CD4-positive, CD25-positive, alpha-beta regulatory T cell (primary cell): ENCODE data around the gene PKP4. TPM values are rescaled to one million over a fixed set of nuclear protein-coding genes. Genes with fewer than 3 reads are reported as not detected.

ENCODE experiments used
- ATAC-seq, 2 donors: fragments of 150-1000 bp; cut with Tn5 transposase; one replicate each; pipeline ENCODE4 v1.10.0; 2021; ENCODE audit warnings: low read depth in 2 of 2, moderate number of reproducible peaks in 2 of 2, moderate library complexity in 1 of 2
- DNase-seq, 3 donors: peaks; one replicate each; pipeline versions ENCODE4 v3.0.0 to v3.0.0-alpha.2; 2012 to 2022; ENCODE audit warnings: mixed read lengths in 1 of 3
- H3K27ac ChIP-seq: one replicate; pipeline ENCODE4 v1.7.0; 2013; ENCODE audit warnings: mild to moderate bottlenecking, low read length; ENCODE audit not compliant: insufficient read depth, poor library complexity, severe bottlenecking
- H3K27me3 ChIP-seq: one replicate; pipeline ENCODE4 v1.7.0; 2013; ENCODE audit warnings: low read length; ENCODE audit not compliant: control insufficient read depth, insufficient read depth
- H3K36me3 ChIP-seq: one replicate; pipeline ENCODE4 v1.7.0; 2013; ENCODE audit warnings: mild to moderate bottlenecking, low read length, moderate library complexity; ENCODE audit not compliant: control insufficient read depth, insufficient read depth
- H3K4me1 ChIP-seq: 2 replicates; pipeline ENCODE4 v1.7.0; 2013; ENCODE audit warnings: mild to moderate bottlenecking, low read length; ENCODE audit not compliant: insufficient read depth, control insufficient read depth, poor library complexity, severe bottlenecking
- H3K4me3 ChIP-seq: one replicate; pipeline ENCODE4 v1.7.0; 2013; ENCODE audit warnings: low read depth, mild to moderate bottlenecking, low read length, moderate library complexity
- H3K9me3 ChIP-seq, 2 experiments: 1 replicate in 1 of 2; 2 replicates in 1 of 2; pipeline ENCODE4 v1.7.0; 2013; ENCODE audit warnings: low read length in 2 of 2, mild to moderate bottlenecking in 1 of 2, moderate library complexity in 1 of 2; ENCODE audit not compliant: control insufficient read depth in 2 of 2
- H3K27ac Mint-ChIP-seq, 3 donors: one replicate each; pipeline ENCODE4 v1.8.0; 2020 to 2022; ENCODE audit warnings: mild to moderate bottlenecking in 3 of 3, mixed read lengths in 3 of 3, moderate library complexity in 2 of 3
- H3K27me3 Mint-ChIP-seq: one replicate; pipeline ENCODE4 v1.8.0; 2022; ENCODE audit warnings: mild to moderate bottlenecking, mixed read lengths
- H3K36me3 Mint-ChIP-seq: one replicate; pipeline ENCODE4 v1.8.0; 2020; ENCODE audit warnings: mixed read lengths
- H3K4me1 Mint-ChIP-seq, 4 donors: one replicate each; pipeline ENCODE4 v1.8.0; 2020 to 2022; ENCODE audit warnings: mixed read lengths in 4 of 4, mild to moderate bottlenecking in 1 of 4
- H3K4me3 Mint-ChIP-seq, 4 donors: one replicate each; pipeline ENCODE4 v1.8.0; 2020 to 2022; ENCODE audit warnings: mild to moderate bottlenecking in 4 of 4, mixed read lengths in 4 of 4, moderate library complexity in 3 of 4
- H3K9me3 Mint-ChIP-seq, 7 donors: one replicate each; pipeline ENCODE4 v1.8.0; 2020 to 2022; ENCODE audit warnings: mixed read lengths in 7 of 7, mild to moderate bottlenecking in 3 of 7, moderate library complexity in 2 of 7
- polyA plus RNA-seq, 4 donors: library from polyadenylated mRNA; unstranded; fragments of 300-500 nt; fragmentation: Illumina TruSeq; gene quantifications; one replicate each; pipeline ENCODE4 v1.2.3, GENCODE V29; 2021
- total RNA-seq: library from RNA; stranded (reverse); gene quantifications from one replicate; pipeline ENCODE4 v1.2.3, GENCODE V29; 2022

Gene PKP4
- total and polyA plus RNA-seq, 5 donors from 2014 or later, result 1.9 to 21.9 (median 4.5) TPM

- ATAC-seq (no peak), DNase-seq (no peak)
- Mint-ChIP-seq H3K36me3 (peaks cover 6% of the 10 kb centered on the region), H3K27me3 (no peaks in the 10 kb centered on the region), H3K4me3 (no peak overlapping the region), H3K27ac (no peak overlapping the region), H3K9me3 (peaks cover 0 to 5% (median 0%) of the 10 kb centered on the region in 7 donors), H3K4me1 (peaks cover 12 to 32% (median 28%) of the 10 kb centered on the region in 4 donors)
- H3K27ac ChIP-seq, result no peak overlapping the region
- H3K27me3 ChIP-seq, result no peaks in the 10 kb centered on the region
- no peaks in the 10 kb centered on the region for H3K36me3 ChIP-seq
- no peak overlapping the region for H3K4me3 ChIP-seq
- peaks cover 2% of the 10 kb centered on the region for H3K4me1 ChIP-seq
- H3K9me3 ChIP-seq, result no peaks in the 10 kb centered on the region
Observed at GRCh38 chr2:158484892-158485556, 28.3 kb downstream of the PKP4 start.

- DNase-seq (no peak), ATAC-seq (no peak)
- peaks cover 0 to 5% (median 0%) of the 10 kb centered on the region in 7 donors for H3K9me3 Mint-ChIP-seq
- H3K36me3 Mint-ChIP-seq, result peaks cover 6% of the 10 kb centered on the region
- H3K27ac Mint-ChIP-seq, result no peak overlapping the region
- no peaks in the 10 kb centered on the region for H3K27me3 Mint-ChIP-seq
- no peaks in the 10 kb centered on the region for H3K27me3 ChIP-seq
- H3K4me3 Mint-ChIP-seq, result no peak overlapping the region
- H3K36me3 ChIP-seq, result no peaks in the 10 kb centered on the region
- peaks cover 12 to 32% (median 28%) of the 10 kb centered on the region in 4 donors for H3K4me1 Mint-ChIP-seq
- H3K4me3 ChIP-seq, result no peak overlapping the region
- no peaks in the 10 kb centered on the region for H3K9me3 ChIP-seq
- no peak overlapping the region for H3K27ac ChIP-seq
- H3K4me1 ChIP-seq, result peaks cover 2% of the 10 kb centered on the region
Observed at GRCh38 chr2:158486150-158486969, 29.6 kb downstream of the PKP4 start.

GRCh38 chr2:158486970-158487325, 30.2 kb downstream of the PKP4 start:
- Mint-ChIP-seq H3K27me3 (no peaks in the 10 kb centered on the region), H3K4me1 (peaks cover 12 to 32% (median 28%) of the 10 kb centered on the region in 4 donors), H3K36me3 (peaks cover 6% of the 10 kb centered on the region), H3K27ac (no peak overlapping the region), H3K9me3 (peaks cover 0 to 5% (median 0%) of the 10 kb centered on the region in 7 donors), H3K4me3 (no peak overlapping the region)
- H3K4me1 ChIP-seq, result peaks cover 2% of the 10 kb centered on the region
- no peaks in the 10 kb centered on the region for H3K27me3 ChIP-seq
- ATAC-seq (no peak), DNase-seq (no peak)
- H3K27ac ChIP-seq, result no peak overlapping the region
- no peaks in the 10 kb centered on the region for H3K9me3 ChIP-seq
- no peak overlapping the region for H3K4me3 ChIP-seq
- no peaks in the 10 kb centered on the region for H3K36me3 ChIP-seq

GRCh38 chr2:158487419-158487818, 30.7 kb downstream of the PKP4 start:
- Histone ChIP-seq H3K27ac (no peak overlapping the region), H3K9me3 (no peaks in the 10 kb centered on the region), H3K36me3 (no peaks in the 10 kb centered on the region), H3K4me3 (no peak overlapping the region), H3K27me3 (no peaks in the 10 kb centered on the region), H3K4me1 (peaks cover 2% of the 10 kb centered on the region)
- DNase-seq (no peak), ATAC-seq (no peak)
- Mint-ChIP-seq H3K4me3 (no peak overlapping the region), H3K9me3 (peaks cover 0 to 5% (median 0%) of the 10 kb centered on the region in 7 donors), H3K27me3 (no peaks in the 10 kb centered on the region), H3K27ac (no peak overlapping the region), H3K36me3 (peaks cover 6% of the 10 kb centered on the region), H3K4me1 (peaks cover 13 to 33% (median 28%) of the 10 kb centered on the region in 4 donors)

- DNase-seq, result no peak
- Histone ChIP-seq H3K4me3 (no peak overlapping the region), H3K27ac (no peak overlapping the region), H3K9me3 (no peaks in the 10 kb centered on the region), H3K27me3 (no peaks in the 10 kb centered on the region), H3K4me1 (peaks cover 2% of the 10 kb centered on the region), H3K36me3 (no peaks in the 10 kb centered on the region)
- H3K9me3 Mint-ChIP-seq, result peaks cover 0 to 2% (median 0%) of the 10 kb centered on the region in 7 donors
- no peak overlapping the region for H3K4me3 Mint-ChIP-seq
- no peaks in the 10 kb centered on the region for H3K27me3 Mint-ChIP-seq
- no peak for ATAC-seq
- H3K36me3 Mint-ChIP-seq, result peaks cover 9% of the 10 kb centered on the region
- H3K4me1 Mint-ChIP-seq, result peaks cover 15 to 29% (median 25%) of the 10 kb centered on the region in 4 donors
- H3K27ac Mint-ChIP-seq, result no peak overlapping the region
Observed at GRCh38 chr2:158488442-158489216, 31.9 kb downstream of the PKP4 start.

- Mint-ChIP-seq H3K27ac (no peak overlapping the region), H3K4me1 (peaks cover 18 to 29% (median 23%) of the 10 kb centered on the region in 4 donors), H3K36me3 (peaks cover 6% of the 10 kb centered on the region), H3K4me3 (no peak overlapping the region), H3K27me3 (no peaks in the 10 kb centered on the region), H3K9me3 (peaks cover 0 to 2% (median 0%) of the 10 kb centered on the region in 7 donors)
- no peaks in the 10 kb centered on the region for H3K9me3 ChIP-seq
- H3K4me1 ChIP-seq, result peaks cover 2% of the 10 kb centered on the region
- H3K27ac ChIP-seq, result no peak overlapping the region
- H3K36me3 ChIP-seq, result no peaks in the 10 kb centered on the region
- H3K4me3 ChIP-seq, result no peak overlapping the region
- ATAC-seq (no peak), DNase-seq (no peak)
- H3K27me3 ChIP-seq, result no peaks in the 10 kb centered on the region
Observed at GRCh38 chr2:158489366-158490112, 32.8 kb downstream of the PKP4 start.

- H3K4me1 ChIP-seq, result peaks cover 2% of the 10 kb centered on the region
- no peak for ATAC-seq
- Mint-ChIP-seq H3K27me3 (no peaks in the 10 kb centered on the region), H3K27ac (no peak overlapping the region), H3K36me3 (peaks cover 4% of the 10 kb centered on the region), H3K9me3 (peaks cover 0 to 2% (median 0%) of the 10 kb centered on the region in 7 donors), H3K4me3 (no peak overlapping the region), H3K4me1 (peaks cover 17 to 29% (median 21%) of the 10 kb centered on the region in 4 donors)
- H3K9me3 ChIP-seq, result no peaks in the 10 kb centered on the region
- no peaks in the 10 kb centered on the region for H3K27me3 ChIP-seq
- no peaks in the 10 kb centered on the region for H3K36me3 ChIP-seq
- no peak overlapping the region for H3K4me3 ChIP-seq
- no peak overlapping the region for H3K27ac ChIP-seq
- no peak for DNase-seq
Observed at GRCh38 chr2:158491072-158491471, 34.3 kb downstream of the PKP4 start.
